ENCODE measurements around the gene MYCBP2.
"Not testable (repeated sequence)": the region's sequence is repeated elsewhere in the genome, so short reads cannot be mapped to it uniquely, and the experiment has no call there.

Gene MYCBP2

DNA sequence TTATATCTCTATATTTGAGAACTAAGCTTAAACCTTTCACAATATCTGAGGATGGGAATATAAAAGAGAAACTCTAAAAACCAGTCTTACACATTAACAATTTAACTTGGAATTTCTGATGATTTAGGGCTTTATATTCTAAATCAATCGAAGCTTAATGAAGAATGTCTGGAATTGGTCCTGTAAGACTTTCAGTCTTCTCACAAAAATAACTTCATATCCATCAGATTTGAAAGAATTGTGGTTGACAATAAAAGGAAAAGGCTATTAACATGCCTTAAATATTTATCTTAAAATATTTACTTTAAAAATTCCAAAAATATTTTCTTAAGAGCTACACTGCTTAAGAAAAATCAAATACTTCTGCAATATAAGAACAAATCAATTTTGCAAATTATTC, 27.3 kb downstream of the MYCBP2 start:
- DNase-seq (ENCODE audit: insufficient read length, low spot score), result no peak
- no peak for FAIRE-seq
- no peak for TF ChIP-seq POLR2A (IDR thresholded peaks at IDR 0.05; ENCODE audit: low read depth, low read length)

DNA sequence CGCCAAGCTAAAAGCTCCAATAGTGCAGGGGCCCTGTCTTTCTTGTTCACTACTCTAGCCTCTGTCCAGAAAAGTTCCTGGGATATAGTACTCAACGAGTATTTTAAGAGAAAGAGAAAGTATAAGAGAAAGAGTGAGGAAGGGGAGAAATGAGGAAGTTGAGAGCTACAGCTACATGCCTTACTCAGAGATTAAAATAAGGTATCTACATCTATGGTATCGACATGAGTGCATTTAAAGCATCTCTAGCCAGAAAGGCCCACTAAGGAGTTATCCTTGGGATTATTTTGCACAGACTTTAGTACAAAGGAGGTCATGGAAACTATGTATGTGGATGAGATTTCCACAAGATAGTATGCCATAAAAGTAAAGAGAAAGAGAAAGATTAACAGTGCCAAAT, 28.5 kb downstream of the MYCBP2 start:
- no peak for TF ChIP-seq POLR2A (IDR thresholded peaks at IDR 0.05; ENCODE audit: low read depth, low read length)
- FAIRE-seq (no peak), DNase-seq (ENCODE audit: insufficient read length, low spot score) (no peak)

- DNase-seq (ENCODE audit: insufficient read length, low spot score) (no peak), FAIRE-seq (no peak)
- TF ChIP-seq POLR2A (IDR thresholded peaks at IDR 0.05; ENCODE audit: low read depth, low read length), result no peak
Measured at GRCh38 chr13:77291774-77292173, 35.1 kb downstream of the MYCBP2 start.

DNA sequence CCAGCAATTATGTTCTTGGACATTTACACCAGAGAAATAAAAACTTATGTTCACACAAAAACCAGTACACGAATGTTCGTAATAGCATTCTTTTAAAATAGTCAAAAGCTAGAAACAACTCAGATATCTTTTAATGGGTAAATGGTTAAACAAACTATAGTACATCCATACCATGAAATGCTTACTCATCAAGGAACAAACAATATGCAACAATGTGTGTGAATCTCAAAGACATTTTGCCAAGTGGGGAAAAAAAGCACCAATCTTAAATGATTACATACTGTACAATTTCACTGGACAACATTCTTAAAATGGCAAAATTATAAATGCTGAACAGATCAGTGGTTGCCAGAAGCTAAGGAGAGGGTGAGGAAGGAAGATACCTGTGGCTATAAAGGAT, 36.6 kb downstream of the MYCBP2 start:
- no peak for TF ChIP-seq POLR2A (IDR thresholded peaks at IDR 0.05; ENCODE audit: low read depth, low read length)
- FAIRE-seq, result no peak
- no peak for DNase-seq (ENCODE audit: insufficient read length, low spot score)

GRCh38 chr13:77289851-77290250, 37.0 kb downstream of the MYCBP2 start:
- DNase-seq (ENCODE audit: insufficient read length, low spot score), result no peak

GRCh38 chr13:77285632-77286031, 41.3 kb downstream of the MYCBP2 start:
- not testable (repeated sequence) for DNase-seq (ENCODE audit: insufficient read length, low spot score); FAIRE-seq

More at GRCh38 chr13:77289851-77290250, 37.0 kb downstream of the MYCBP2 start:
- TF ChIP-seq POLR2A (IDR thresholded peaks at IDR 0.05; ENCODE audit: low read depth, low read length), result no peak
- no peak for FAIRE-seq

DNA sequence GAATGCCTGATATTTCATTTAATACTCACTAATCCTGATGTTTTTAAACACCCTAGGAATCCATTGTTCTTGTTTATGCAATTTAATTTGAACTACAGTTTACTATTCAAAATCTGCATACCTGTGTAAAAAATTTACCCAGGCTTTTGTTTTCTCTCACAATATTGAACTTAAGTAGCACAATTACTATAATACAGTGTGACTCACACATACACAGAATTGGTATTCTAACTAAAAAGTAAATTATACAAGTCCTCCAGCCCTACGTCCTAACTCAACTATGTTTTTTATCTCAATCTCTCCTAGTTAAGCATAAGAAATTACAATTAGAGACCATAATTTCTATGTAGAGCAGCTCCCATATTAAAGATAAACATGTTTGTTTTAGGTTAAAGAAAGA, 41.8 kb downstream of the MYCBP2 start:
- DNase-seq (ENCODE audit: insufficient read length, low spot score) (no peak), FAIRE-seq (no peak)
- TF ChIP-seq POLR2A (IDR thresholded peaks at IDR 0.05; ENCODE audit: low read depth, low read length), result no peak

DNA sequence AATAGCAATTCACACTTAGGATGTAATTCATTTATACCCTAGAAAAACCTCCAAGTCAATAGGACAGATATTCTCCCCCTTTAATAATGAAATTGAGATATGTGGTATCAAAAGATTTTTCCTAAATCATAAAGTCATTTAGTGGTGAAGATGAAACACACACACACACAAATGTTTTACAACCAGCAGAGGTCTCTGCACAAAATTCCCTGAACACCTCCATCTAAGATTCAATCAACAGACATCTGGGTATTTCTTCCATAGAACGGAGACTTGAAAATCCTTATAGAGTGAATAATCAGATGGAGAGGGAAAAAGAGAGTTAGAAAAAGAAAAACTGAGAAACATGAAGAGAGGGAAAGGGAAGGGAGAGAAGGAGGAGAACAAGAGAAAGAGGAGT, 52.8 kb downstream of the MYCBP2 start:
- no peak for TF ChIP-seq POLR2A (IDR thresholded peaks at IDR 0.05; ENCODE audit: low read depth, low read length)
- FAIRE-seq (no peak), DNase-seq (ENCODE audit: insufficient read length, low spot score) (no peak)

DNA sequence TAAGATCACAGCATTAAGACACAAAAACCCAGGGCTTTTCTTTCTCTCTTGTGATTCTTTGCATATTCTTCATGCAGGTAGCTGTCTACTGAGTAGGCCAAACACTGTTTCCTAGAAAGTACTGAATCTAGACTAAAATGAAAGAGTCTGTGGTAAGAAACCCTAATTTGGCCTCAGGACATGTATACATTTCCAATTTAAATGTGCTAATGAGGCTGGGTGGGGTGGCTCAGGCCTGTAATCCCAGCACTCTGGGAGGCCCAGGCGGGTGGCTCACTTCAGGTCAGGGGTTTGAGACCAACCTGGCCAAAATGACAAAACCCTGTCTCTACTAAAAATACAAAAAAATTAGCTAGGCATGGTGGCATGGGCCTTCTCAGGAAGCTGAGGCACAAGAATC, 57.8 kb downstream of the MYCBP2 start:
- no peak for TF ChIP-seq POLR2A (IDR thresholded peaks at IDR 0.05; ENCODE audit: low read depth, low read length)
- DNase-seq (ENCODE audit: insufficient read length, low spot score) (no peak), FAIRE-seq (no peak)

DNA sequence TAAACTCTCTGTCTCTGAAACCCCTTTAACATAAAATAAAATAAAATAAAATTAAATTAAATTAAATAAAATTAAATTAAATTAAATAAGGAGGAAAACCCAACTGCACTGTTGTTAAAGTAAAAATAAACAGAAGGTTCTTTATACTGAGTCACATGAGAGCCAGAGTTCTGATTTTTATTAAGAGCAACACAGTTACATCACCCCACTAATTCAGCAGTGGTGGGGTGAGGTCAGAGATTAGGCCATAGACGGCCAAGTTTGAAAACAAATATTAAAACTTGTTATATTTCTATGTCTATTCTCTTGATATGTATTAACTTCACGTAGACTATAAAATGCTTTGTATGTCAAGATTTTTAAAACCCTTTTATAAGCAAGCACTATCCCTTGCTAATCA, 59.5 kb downstream of the MYCBP2 start:
- DNase-seq (ENCODE audit: insufficient read length, low spot score) (no peak), FAIRE-seq (no peak)
- TF ChIP-seq POLR2A (IDR thresholded peaks at IDR 0.05; ENCODE audit: low read depth, low read length), result no peak

DNA sequence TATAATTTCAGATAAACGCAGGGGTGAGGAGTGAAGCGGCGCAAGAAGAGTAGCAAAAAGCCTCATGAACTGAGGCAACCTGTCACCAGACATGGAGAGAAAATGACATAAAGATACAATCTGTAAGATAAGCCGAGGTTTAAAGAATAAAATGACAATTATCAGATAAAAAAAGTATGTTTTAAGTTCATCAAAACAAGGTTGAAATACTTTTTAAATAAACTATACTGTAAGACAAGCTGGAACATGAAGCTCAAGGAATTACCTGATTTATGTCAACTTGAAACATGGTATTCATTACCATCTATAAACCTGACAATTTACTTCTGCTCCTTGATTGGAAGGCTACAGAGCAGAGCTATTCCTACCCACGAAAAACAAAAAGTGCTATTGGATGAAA, 61.6 kb downstream of the MYCBP2 start:
- FAIRE-seq (no peak), DNase-seq (ENCODE audit: insufficient read length, low spot score) (no peak)
- no peak for TF ChIP-seq POLR2A (IDR thresholded peaks at IDR 0.05; ENCODE audit: low read depth, low read length)

GRCh38 chr13:77262198-77262597, 64.7 kb downstream of the MYCBP2 start:
- FAIRE-seq (no peak), DNase-seq (ENCODE audit: insufficient read length, low spot score) (no peak)
- TF ChIP-seq POLR2A (IDR thresholded peaks at IDR 0.05; ENCODE audit: low read depth, low read length), result no peak

DNA sequence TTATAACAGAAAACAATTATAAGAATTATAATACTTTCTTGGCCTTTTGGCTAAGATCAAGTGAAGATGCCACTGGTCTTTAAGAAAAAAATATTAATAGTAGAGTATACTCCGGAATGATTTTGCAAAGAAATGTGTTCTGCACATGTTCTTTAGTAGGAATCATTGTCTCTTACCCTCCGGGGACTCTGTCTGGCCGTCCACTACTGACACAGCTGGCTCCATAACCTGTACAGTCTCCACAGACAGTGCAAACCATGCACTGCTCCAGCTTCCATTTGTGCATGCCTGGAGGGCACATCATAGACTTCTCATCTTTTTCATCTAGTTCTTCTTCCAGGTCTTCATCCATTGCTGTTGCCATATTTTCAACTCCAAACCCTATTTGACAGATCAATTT, 75.9 kb downstream of the MYCBP2 start:
- DNase-seq (ENCODE audit: insufficient read length, low spot score) (no peak), FAIRE-seq (no peak)
- TF ChIP-seq POLR2A (IDR thresholded peaks at IDR 0.05; ENCODE audit: low read depth, low read length), result no peak

GRCh38 chr13:77245224-77245623, 81.7 kb downstream of the MYCBP2 start:
- not testable (repeated sequence) for FAIRE-seq; DNase-seq (ENCODE audit: insufficient read length, low spot score)

DNA sequence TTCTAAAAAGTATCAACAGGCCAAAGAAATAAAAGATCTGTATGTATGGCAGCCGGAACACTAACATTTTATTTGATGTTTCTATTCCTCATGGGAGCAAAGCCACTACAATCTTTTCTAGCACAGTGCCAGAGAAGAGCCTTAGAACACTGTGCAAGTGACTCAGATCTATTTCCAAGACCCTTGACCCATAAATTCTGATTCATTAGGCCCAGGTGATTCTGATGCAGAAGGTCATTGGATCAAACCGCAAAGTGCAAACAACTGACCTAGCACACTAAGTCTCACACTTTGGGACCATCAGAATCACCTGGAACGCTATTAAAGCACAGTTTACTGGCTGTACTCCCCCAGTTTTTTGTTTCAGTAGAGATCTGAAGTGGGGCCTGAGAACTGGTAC, 87.6 kb downstream of the MYCBP2 start:
- no peak for TF ChIP-seq POLR2A (IDR thresholded peaks at IDR 0.05; ENCODE audit: low read depth, low read length)
- no peak for FAIRE-seq

GRCh38 chr13:77235456-77236022, 91.4 kb downstream of the MYCBP2 start:
- no peak for DNase-seq (ENCODE audit: insufficient read length, low spot score)
- FAIRE-seq, result no peak

More for the DNA sequence above, 87.6 kb downstream of the MYCBP2 start:
- no peak for DNase-seq (ENCODE audit: insufficient read length, low spot score)

More at GRCh38 chr13:77235456-77236022, 91.4 kb downstream of the MYCBP2 start:
- TF ChIP-seq POLR2A (IDR thresholded peaks at IDR 0.05; ENCODE audit: low read depth, low read length), result no peak

Data from H54 (cell line).